Activated T-cell treated with anti-CD3 and anti-CD28 coated beads, Interleukin-2, amount 50 U/mL, for 48 hours (primary cell): ENCODE measurements around the gene BROX.
"Not testable (repeated sequence)": the region's sequence is repeated elsewhere in the genome, so short reads cannot be mapped to it uniquely, and the experiment has no call there.

Experiments used
- DNase-seq, 2 experiments: peaks; one replicate each; pipeline ENCODE4 v3.0.0-alpha.2; 2020

Gene BROX, protein sequence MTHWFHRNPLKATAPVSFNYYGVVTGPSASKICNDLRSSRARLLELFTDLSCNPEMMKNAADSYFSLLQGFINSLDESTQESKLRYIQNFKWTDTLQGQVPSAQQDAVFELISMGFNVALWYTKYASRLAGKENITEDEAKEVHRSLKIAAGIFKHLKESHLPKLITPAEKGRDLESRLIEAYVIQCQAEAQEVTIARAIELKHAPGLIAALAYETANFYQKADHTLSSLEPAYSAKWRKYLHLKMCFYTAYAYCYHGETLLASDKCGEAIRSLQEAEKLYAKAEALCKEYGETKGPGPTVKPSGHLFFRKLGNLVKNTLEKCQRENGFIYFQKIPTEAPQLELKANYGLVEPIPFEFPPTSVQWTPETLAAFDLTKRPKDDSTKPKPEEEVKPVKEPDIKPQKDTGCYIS

GRCh38 chr1:222712253-222713090 is at the start of gene BROX, which contains the start of gene AIDA:
BROX (plus strand) TSS chr1:222712564; CDS start chr1:222715700, 3,136 bp downstream.
AIDA (minus strand) TSS chr1:222712491; CDS start chr1:222712317, 174 bp downstream.
- peak; percentile 98 for DNase-seq

- no peak for DNase-seq
Measured at GRCh38 chr1:222663431-222663934, 48.9 kb upstream of the BROX start.

DNA sequence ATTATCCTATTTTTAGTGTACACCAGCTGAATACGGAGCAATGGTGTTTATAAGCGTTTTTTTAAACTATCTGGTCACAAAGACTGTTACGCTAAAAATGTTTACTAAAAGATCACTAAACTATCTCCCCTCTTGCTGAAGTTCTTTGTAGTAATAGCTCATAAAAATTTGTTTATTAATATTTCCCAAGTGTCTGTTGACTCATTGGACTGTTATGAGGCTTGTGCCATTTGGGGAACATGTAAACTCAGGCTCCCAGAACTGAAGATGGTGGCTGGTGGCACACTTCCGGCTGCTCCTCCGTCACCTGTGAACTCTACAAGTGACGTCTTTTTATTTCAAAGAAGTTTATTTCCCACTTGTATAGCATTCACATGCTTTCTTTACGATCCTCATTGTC is 46.4 kb upstream of the BROX start:
- DNase-seq = no peak

DNA sequence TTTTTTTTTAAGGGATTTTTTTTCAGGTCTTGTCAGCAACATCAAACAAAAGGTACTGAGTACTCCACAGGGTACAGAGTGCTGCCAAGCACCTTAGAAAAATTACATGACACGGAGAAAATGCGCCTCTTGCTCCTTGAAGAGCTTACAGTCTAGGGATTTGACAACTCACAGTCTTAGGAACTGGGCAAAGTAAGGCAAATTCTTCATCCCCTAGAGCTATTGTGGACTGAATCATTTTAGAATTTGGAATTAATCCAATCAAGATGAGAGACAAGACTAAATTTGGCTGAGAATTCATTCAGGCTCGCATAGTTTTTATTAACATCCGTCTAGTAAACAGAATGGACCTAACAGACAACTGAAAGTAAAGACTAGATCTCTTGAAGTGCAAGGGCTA is 44.2 kb upstream of the BROX start:
- not testable (repeated sequence) for DNase-seq

GRCh38 chr1:222669107-222669506 is 43.3 kb upstream of the BROX start:
- DNase-seq = not testable (repeated sequence)

DNA sequence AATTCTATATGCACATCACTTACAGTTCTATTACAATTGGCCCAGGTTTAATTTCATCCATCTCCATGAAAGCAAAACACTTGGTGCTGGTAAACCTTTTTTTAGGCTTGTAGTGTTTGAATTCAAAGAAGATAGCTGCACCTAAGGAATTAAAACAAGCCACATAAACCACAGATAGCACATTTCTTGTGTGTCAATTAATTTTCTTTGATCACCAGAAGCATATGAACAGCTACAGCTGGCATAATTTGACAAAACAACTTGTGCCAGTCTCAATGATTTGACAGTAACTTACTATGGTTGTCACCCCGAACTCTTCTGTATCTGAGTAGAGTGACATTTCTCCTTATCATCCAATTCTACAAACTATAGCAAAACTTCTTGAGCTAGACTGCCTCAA is 42.3 kb upstream of the BROX start:
- DNase-seq = no peak

- DNase-seq = no peak
Measured at GRCh38 chr1:222680080-222680479, 32.3 kb upstream of the BROX start.

DNA sequence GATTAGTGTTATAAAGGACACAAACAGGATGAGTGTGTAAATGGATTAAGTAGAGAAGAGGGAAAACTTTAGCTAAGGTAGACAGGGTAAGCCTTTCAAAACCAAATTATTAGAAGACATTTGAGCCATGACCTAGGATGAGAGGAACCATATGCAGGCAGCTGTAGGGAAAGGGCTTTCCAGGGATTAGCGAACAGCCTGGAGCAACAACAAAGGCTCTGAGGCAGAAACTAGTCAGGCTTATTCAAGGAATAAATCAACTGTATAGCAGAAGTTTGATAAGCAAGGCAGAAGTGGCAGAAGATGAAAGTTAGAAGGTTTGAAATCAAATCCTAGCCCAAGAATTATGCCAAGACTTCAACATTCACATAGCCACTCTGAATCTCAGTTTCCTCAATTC is 21.3 kb upstream of the BROX start:
- no peak for DNase-seq

DNA sequence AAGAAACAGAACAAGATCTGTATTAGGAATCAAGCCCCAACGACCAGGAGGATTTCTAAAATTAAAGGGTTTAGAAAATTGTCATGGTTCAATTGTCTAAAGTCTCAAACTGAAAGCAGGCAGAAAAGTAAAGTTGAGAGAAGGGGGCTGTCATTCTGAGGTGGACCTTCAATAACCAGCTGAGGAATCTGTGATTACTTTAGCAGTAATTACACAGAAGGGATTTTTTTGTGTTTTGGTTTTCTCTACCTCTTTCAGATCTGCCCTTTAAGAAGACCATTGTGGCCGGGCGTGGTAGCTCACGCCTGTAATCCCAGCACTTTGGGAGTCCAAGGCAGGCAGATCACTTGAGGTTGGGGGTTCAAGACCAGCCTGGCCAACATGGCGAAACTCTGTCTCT is 17.4 kb upstream of the BROX start:
- DNase-seq = no peak

DNA sequence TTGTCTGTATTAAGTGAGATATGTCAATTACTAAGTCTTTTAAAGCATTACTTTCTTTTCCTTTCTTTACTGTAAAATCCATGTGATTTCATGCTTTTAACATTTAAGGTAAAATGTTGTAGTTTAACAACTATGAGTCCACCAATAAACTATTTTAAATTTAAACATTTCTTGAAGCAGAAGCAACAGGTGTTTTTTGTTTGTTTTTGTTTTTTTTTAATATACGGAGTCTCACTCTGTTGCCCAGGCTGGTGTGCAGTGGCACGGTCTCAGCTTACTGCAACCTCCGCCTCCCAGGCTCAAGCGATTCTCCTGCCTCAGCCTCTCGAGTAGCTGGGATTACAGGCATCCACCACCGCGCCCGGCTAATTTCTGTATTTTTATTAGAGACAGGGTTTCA is 15.6 kb upstream of the BROX start:
- DNase-seq = no peak

GRCh38 chr1:222697203-222697602 is 15.2 kb upstream of the BROX start:
- DNase-seq = no peak

DNA sequence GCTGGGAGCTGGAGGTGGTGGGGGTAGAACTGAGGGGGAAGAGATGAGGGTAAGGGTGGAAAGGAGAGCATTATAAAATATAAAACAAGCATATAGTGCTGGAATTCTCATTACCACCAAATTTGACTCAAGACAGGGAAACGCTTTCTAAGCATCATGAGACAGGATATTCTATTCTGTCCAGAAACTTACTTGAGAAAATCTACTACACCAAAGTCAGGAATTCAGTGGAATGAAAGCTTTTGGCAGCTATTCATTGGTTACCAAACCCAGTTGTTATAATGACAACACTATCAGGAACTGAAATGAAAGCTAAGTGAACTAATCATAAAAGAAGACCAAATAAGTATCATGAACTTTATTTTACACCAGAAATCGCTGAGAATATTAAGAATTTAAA is 14.5 kb upstream of the BROX start:
- DNase-seq = no peak

DNA sequence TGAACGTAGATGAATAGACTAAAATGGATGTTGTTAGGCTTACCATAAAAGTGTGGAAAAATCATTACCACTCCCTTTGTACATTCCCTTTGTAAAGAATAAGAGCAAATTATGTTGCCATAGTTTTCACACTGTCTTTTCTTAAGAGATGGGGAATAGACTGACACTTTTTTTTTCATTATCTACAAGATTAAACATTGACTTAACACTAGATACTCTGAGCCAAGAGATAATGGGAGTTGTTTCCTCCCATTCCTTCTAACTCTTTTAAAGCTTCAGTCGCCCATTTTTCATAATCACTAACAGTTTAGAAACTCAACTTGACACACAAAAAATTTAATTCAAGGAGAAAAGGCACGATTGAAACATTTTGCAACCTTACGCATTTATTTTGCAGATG is 10.2 kb upstream of the BROX start:
- no peak for DNase-seq

- DNase-seq = no peak
Measured at GRCh38 chr1:222704260-222704659, 8.1 kb upstream of the BROX start.

- no peak for DNase-seq
Measured at GRCh38 chr1:222706815-222707214, 5.5 kb upstream of the BROX start.

DNA sequence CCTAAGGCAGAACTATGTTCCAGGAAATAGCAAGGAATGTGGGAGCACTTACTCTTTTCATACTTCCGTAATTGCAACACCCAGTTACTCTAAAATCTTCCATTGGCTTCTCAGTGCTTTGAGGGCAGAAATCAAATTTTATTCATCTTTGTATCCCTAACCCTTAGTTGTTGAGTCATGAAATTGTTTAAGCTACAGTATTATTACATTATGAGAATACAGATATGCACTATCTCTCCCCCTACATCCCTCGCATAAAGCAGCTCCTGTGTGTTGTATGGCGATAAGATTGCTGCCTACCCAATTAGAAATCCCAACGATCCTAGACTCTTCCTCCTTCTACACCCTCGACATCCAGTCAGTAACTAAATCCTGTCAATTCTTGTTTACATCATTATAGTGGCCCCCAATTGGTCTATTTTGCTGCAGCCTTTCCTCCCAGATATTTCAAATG is 2.6 kb upstream of the BROX start:
- DNase-seq = no peak

GRCh38 chr1:222711319-222712252 is 778 bp upstream of the BROX start:
- peak; percentile 69 to 72 for DNase-seq

GRCh38 chr1:222713091-222713961 is 962 bp downstream of the BROX start:
- DNase-seq = peak; percentile 87 to 89

DNA sequence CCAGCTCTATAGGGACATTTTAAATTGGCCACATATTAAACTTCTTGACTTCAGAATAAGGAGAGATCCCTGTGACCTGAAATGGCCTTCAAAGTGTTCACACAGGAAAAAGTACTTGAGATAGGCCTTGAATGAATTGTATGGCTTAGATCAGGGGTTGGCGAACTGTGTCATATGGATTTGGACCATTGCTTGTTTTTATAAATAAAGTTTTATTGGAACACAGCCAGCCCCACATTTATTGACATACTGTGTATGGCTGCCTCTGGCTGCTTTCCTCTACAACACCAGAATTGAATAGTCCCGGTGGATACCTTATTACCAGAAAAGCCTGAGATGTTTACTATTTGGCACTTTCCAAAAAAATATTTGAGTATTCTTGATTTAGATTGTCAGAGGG is 4.0 kb downstream of the BROX start:
- no peak for DNase-seq

- DNase-seq = no peak
Measured at GRCh38 chr1:222728746-222729145, 16.4 kb downstream of the BROX start.

DNA sequence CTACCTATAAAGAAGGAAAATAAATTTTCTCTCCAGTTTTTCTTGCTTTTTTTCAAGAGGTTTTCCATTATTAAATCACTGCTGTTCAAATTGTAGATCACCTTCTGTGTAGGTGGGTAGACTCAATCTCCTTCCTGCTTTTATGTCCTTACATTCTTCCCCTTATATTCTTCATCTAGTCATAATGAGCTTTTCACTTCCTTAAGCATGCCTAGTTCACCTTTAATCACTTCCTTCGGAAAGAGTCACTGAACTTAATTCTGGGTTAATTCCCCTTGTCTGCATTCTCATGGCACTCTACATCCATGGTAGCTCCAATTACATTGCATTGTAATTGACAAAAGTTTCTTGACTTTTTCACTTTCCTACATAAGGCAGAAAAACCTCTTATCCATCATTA is 18.5 kb downstream of the BROX start:
- no peak for DNase-seq
